ENCODE data around the gene CAB39L. TPM values are rescaled to one million over a fixed set of nuclear protein-coding genes. Genes with fewer than 3 reads are reported as not detected.

Gene CAB39L
- total and polyA plus RNA-seq, 2 donors (not counting 3 experiments of a cell fraction or from before 2014, with no cell fraction given) = 3.1 to 7.2 TPM

DNA sequence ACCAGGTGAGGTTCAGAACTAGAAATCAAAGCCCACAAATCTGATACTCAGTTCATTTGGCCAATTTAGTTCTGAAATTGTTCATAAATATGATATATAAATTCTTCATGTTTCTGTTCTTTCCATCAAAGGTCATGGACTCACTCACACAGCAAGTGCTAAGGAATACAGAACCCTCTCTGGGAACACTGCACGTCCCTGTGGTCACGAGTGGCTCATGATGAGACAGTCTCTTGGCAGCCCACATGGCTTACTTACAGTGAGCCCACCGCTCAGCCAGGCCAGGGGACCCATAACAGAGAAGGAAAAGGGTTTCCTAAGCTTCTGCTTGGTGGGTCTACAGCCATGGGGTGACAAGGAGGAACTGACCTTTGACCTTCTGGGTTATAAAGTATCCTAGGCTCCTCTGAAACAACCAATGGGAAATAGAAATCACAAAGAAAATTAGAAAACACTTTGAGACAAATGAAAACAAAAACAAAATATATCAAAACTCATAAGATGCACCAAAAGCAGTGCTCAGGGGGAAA is 128.8 kb downstream of the CAB39L start:
- no peak overlapping the region for H3K27ac ChIP-seq (ENCODE audit: insufficient read depth, low read depth, low read length)
- no peak overlapping the region for H3K4me2 ChIP-seq (ENCODE audit: insufficient read depth, low read length)
- POLR2A ChIA-PET = no interaction called here
- FAIRE-seq (no peak), DNase-seq (ENCODE audit: low read depth, low spot score) (no peak)
- no peaks in the 10 kb centered on the region for H3K9me3 ChIP-seq (replicated peaks; ENCODE audit: control insufficient read depth, insufficient read depth, low read length)
- H3K27me3 ChIP-seq (ENCODE audit: control insufficient read depth in 2 of 2, insufficient read depth in 2 of 2, low read length in 2 of 2) = no peaks in the 10 kb centered on the region
- no peak overlapping the region for H3K9ac ChIP-seq (replicated peaks; ENCODE audit: extremely low read depth, insufficient read depth, low read length)
- CTCF ChIA-PET = interaction anchor here (1.8 to 2.0 kb wide), 2 partner anchors 8 to 292 kb away, joined by 4 to 7 read pairs; no protein-coding TSS in a partner anchor
- no peak overlapping the region for H2AFZ ChIP-seq (ENCODE audit: low read depth, low read length)
- no peaks in the 10 kb centered on the region for H3K36me3 ChIP-seq (ENCODE audit: control insufficient read depth in 2 of 2, extremely low read depth in 1 of 2, insufficient read depth in 2 of 2, low read length in 2 of 2)
- intact Hi-C loops (cut with micrococcal nuclease) = no loop called here
- BruUV-seq (replicated peaks) = no TSS peak
- H3K9me1 ChIP-seq (replicated peaks; ENCODE audit: control insufficient read depth, extremely low read depth, insufficient read depth, low read length) = no peaks in the 10 kb centered on the region
- dilution Hi-C loops (cut with MboI; ENCODE audit: extremely low pct_ligation_motif_present, low sequenced_read_pairs) = no loop called here
- H3K4me3 ChIP-seq (replicated peaks in 1 of 3; ENCODE audit: insufficient read depth in 1 of 3, low read depth in 1 of 3, low read length in 3 of 3) = no peak overlapping the region
- TF ChIP-seq, protein P1, sequence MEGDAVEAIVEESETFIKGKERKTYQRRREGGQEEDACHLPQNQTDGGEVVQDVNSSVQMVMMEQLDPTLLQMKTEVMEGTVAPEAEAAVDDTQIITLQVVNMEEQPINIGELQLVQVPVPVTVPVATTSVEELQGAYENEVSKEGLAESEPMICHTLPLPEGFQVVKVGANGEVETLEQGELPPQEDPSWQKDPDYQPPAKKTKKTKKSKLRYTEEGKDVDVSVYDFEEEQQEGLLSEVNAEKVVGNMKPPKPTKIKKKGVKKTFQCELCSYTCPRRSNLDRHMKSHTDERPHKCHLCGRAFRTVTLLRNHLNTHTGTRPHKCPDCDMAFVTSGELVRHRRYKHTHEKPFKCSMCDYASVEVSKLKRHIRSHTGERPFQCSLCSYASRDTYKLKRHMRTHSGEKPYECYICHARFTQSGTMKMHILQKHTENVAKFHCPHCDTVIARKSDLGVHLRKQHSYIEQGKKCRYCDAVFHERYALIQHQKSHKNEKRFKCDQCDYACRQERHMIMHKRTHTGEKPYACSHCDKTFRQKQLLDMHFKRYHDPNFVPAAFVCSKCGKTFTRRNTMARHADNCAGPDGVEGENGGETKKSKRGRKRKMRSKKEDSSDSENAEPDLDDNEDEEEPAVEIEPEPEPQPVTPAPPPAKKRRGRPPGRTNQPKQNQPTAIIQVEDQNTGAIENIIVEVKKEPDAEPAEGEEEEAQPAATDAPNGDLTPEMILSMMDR (IDR thresholded peaks at IDR 0.05; ENCODE audit: extremely low read depth in 1 of 2, insufficient read depth in 1 of 2, low read depth in 1 of 2, low read length in 2 of 2) = no peak
- TF ChIP-seq JUN (IDR thresholded peaks at IDR 0.05; ENCODE audit: borderline replicate concordance, insufficient read depth, insufficient read length, low read depth) = no peak
- H4K20me1 ChIP-seq (replicated peaks; ENCODE audit: control insufficient read depth, extremely low read depth, insufficient read depth, low read length) = no peaks in the 10 kb centered on the region
- peaks cover 10% of the 10 kb centered on the region for H3K4me1 ChIP-seq (ENCODE audit: control insufficient read depth, extremely low read depth, insufficient read depth, low read length)
- H3K79me2 ChIP-seq (ENCODE audit: control insufficient read depth, insufficient read depth, low read length) = no peaks in the 10 kb centered on the region

DNA sequence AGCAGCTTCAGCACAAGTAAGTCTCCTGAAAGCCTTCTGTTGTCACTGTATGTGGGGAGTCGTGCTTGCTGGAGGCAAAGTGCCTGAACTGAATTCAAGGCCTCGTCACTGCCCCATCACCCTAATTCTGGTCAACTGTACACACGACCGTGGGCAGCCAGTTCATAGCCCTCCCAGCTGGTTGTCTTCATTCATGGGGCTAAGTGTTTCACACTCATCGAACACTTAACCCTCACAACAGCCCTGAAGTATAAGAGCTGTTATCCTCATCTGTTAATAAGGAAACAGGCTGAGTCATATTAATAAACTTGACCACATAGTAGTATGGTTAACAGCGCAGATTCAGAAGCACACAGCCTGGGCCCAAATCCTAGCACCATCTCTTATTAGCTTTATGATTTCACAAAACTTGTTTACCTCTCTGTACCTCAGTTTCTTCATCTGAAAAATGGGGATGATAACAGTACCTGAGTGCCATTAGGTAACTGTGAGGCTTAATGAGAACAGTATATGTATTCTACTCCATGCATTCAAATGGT is 129.5 kb downstream of the CAB39L start:
- dilution Hi-C loops (cut with MboI; ENCODE audit: extremely low pct_ligation_motif_present, low sequenced_read_pairs) = no loop called here
- Histone ChIP-seq H3K27me3 (ENCODE audit: control insufficient read depth in 2 of 2, insufficient read depth in 2 of 2, low read length in 2 of 2) (no peaks in the 10 kb centered on the region), H3K4me2 (ENCODE audit: insufficient read depth, low read length) (peak overlapping the region; percentile 21), H4K20me1 (replicated peaks; ENCODE audit: control insufficient read depth, extremely low read depth, insufficient read depth, low read length) (no peaks in the 10 kb centered on the region), H3K4me1 (ENCODE audit: control insufficient read depth, extremely low read depth, insufficient read depth, low read length) (peaks cover 10% of the 10 kb centered on the region), H3K9me1 (replicated peaks; ENCODE audit: control insufficient read depth, extremely low read depth, insufficient read depth, low read length) (no peaks in the 10 kb centered on the region), H3K9me3 (replicated peaks; ENCODE audit: control insufficient read depth, insufficient read depth, low read length) (no peaks in the 10 kb centered on the region), H2AFZ (ENCODE audit: low read depth, low read length) (peak overlapping the region; percentile 73), H3K4me3 (replicated peaks in 1 of 3; ENCODE audit: insufficient read depth in 1 of 3, low read depth in 1 of 3, low read length in 3 of 3) (no peak overlapping the region), H3K27ac (ENCODE audit: insufficient read depth, low read depth, low read length) (peak overlapping the region; percentile 84), H3K79me2 (ENCODE audit: control insufficient read depth, insufficient read depth, low read length) (no peaks in the 10 kb centered on the region), H3K9ac (replicated peaks; ENCODE audit: extremely low read depth, insufficient read depth, low read length) (peak overlapping the region; percentile 40), H3K36me3 (ENCODE audit: control insufficient read depth in 2 of 2, extremely low read depth in 1 of 2, insufficient read depth in 2 of 2, low read length in 2 of 2) (no peaks in the 10 kb centered on the region)
- TF ChIP-seq GATA2 (IDR thresholded peaks at IDR 0.05; ENCODE audit: insufficient read depth, insufficient read length, low read depth, low read length) = no peak
- intact Hi-C loops (cut with micrococcal nuclease) = loop anchor here (1.0 to 5.0 kb wide), 2 partner anchors 130 to 183 kb away; partner anchors contain the start of genes CAB39L, PHF11 and SETDB2
- BruUV-seq (replicated peaks) = TSS peak; percentile 72
- DNase-seq (ENCODE audit: low read depth, low spot score) (no peak), FAIRE-seq (no peak)
- ChIA-PET CTCF (interaction anchor here (1.3 to 2.0 kb wide), 3 partner anchors 9 to 293 kb away, joined by 4 to 7 read pairs (median 4); no protein-coding TSS in a partner anchor), POLR2A (no interaction called here)

All from endothelial cell of umbilical vein (primary cell).